Calu3 (cell line): ENCODE measurements around the gene JHY. TPM values are rescaled to one million over a fixed set of nuclear protein-coding genes. Genes with fewer than 3 reads are reported as not detected.

Experiments used
- BruUV-seq: library from RNA; stranded (reverse); fragments of 400-500 nt; replicated peaks from 2 replicates; lab custom pipeline; 2021; lab: Mats Ljungman, UMichigan
- CTCF ChIA-PET: fragments of 300-600 bp; sonication (Branson Sonifier 250); formaldehyde crosslinking; loops from one replicate; lab custom pipeline; 2022; ENCODE audit warnings: antibody characterized with exemption; lab: Charles Lee
- DNase-seq: peaks from one replicate; pipeline ENCODE4 v3.0.0; 2022
- H3K27ac Mint-ChIP-seq: one replicate; pipeline ENCODE4 v1.8.0; 2022; ENCODE audit warnings: mixed read lengths; ENCODE audit not compliant: unreplicated experiment
- H3K27me3 Mint-ChIP-seq: one replicate; pipeline ENCODE4 v1.8.0; 2022; ENCODE audit warnings: mixed read lengths; ENCODE audit not compliant: unreplicated experiment
- H3K36me3 Mint-ChIP-seq: one replicate; pipeline ENCODE4 v1.8.0; 2022; ENCODE audit warnings: mild to moderate bottlenecking, moderate library complexity, mixed read lengths; ENCODE audit not compliant: insufficient read depth, unreplicated experiment
- H3K4me1 Mint-ChIP-seq: one replicate; pipeline ENCODE4 v1.8.0; 2022; ENCODE audit warnings: mild to moderate bottlenecking, low read depth, mixed read lengths; ENCODE audit not compliant: unreplicated experiment
- H3K4me3 Mint-ChIP-seq: one replicate; pipeline ENCODE4 v1.8.0; 2022; ENCODE audit warnings: mild to moderate bottlenecking, low read depth, moderate library complexity, mixed read lengths; ENCODE audit not compliant: unreplicated experiment
- H3K9me3 Mint-ChIP-seq: one replicate; pipeline ENCODE4 v1.8.0; 2022; ENCODE audit warnings: low read depth, mixed read lengths; ENCODE audit not compliant: unreplicated experiment
- CTCF ChIP-seq: fragments of 200-600 bp; IDR thresholded peaks from one replicate; pipeline ENCODE4 v1.8.0; 2022; ENCODE audit warnings: antibody characterized with exemption; ENCODE audit not compliant: unreplicated experiment
- intact Hi-C: fragments of 100-400 bp; cut with micrococcal nuclease; formaldehyde crosslinking; loops from one replicate; pipeline ENCODE4 v1.10.0; 2022; ENCODE audit not compliant: unreplicated experiment
- total RNA-seq: library from RNA; stranded (reverse); gene quantifications from 2 replicates; pipeline ENCODE4 v1.2.3, GENCODE V29; 2022

JHY gene
- total RNA-seq, 1 experiment from 2014 or later = 3.5 TPM

GRCh38 chr11:122977470-122978298 lies 95.1 kb downstream of the JHY start:
- Mint-ChIP-seq H3K9me3 (no peaks in the 10 kb centered on the region), H3K36me3 (no peaks in the 10 kb centered on the region), H3K4me3 (no peak overlapping the region)

GRCh38 chr11:122978299-122978620 lies 95.7 kb downstream of the JHY start:
- Mint-ChIP-seq H3K27ac (no peak overlapping the region), H3K4me1 (no peaks in the 10 kb centered on the region)

More at GRCh38 chr11:122977470-122978298, 95.1 kb downstream of the JHY start:
- no peak for TF ChIP-seq CTCF
- intact Hi-C loops = no loop called here
- CTCF ChIA-PET = no interaction called here
- H3K27me3 Mint-ChIP-seq = peaks cover 98% of the 10 kb centered on the region
- no peaks in the 10 kb centered on the region for H3K4me1 Mint-ChIP-seq
- H3K27ac Mint-ChIP-seq = no peak overlapping the region
- no peak for DNase-seq
- BruUV-seq = no TSS peak

GRCh38 chr11:122979103-122979814 lies 96.7 kb downstream of the JHY start:
- Mint-ChIP-seq H3K4me3 (no peak overlapping the region), H3K4me1 (no peaks in the 10 kb centered on the region), H3K27ac (no peak overlapping the region), H3K36me3 (no peaks in the 10 kb centered on the region), H3K27me3 (peaks cover 96% of the 10 kb centered on the region), H3K9me3 (no peaks in the 10 kb centered on the region)
- intact Hi-C loops = no loop called here
- TF ChIP-seq CTCF = no peak
- CTCF ChIA-PET = no interaction called here
- BruUV-seq = no TSS peak
- DNase-seq = no peak

More at GRCh38 chr11:122978299-122978620, 95.7 kb downstream of the JHY start:
- Mint-ChIP-seq H3K9me3 (no peaks in the 10 kb centered on the region), H3K4me3 (no peak overlapping the region), H3K27me3 (peaks cover 98% of the 10 kb centered on the region), H3K36me3 (no peaks in the 10 kb centered on the region)
- CTCF ChIA-PET = no interaction called here
- intact Hi-C loops = no loop called here
- no peak for TF ChIP-seq CTCF
- no TSS peak for BruUV-seq
- DNase-seq = no peak

- Mint-ChIP-seq H3K9me3 (no peaks in the 10 kb centered on the region), H3K27me3 (peaks cover 92% of the 10 kb centered on the region), H3K4me1 (no peaks in the 10 kb centered on the region), H3K36me3 (no peaks in the 10 kb centered on the region), H3K4me3 (no peak overlapping the region), H3K27ac (no peak overlapping the region)
- CTCF ChIA-PET = no interaction called here
- no TSS peak for BruUV-seq
- intact Hi-C loops = no loop called here
- no peak for DNase-seq
- no peak for TF ChIP-seq CTCF
Observed at GRCh38 chr11:122979815-122980595, 97.4 kb downstream of the JHY start.
